Measurements from ENCODE around the gene IGF1R. TPM values are rescaled to one million over a fixed set of nuclear protein-coding genes. Genes with fewer than 3 reads are reported as not detected.

The IGF1R gene
- total RNA-seq, 6 donors from 2014 or later, result 31.0 to 142 (median 63.8) TPM

DNA sequence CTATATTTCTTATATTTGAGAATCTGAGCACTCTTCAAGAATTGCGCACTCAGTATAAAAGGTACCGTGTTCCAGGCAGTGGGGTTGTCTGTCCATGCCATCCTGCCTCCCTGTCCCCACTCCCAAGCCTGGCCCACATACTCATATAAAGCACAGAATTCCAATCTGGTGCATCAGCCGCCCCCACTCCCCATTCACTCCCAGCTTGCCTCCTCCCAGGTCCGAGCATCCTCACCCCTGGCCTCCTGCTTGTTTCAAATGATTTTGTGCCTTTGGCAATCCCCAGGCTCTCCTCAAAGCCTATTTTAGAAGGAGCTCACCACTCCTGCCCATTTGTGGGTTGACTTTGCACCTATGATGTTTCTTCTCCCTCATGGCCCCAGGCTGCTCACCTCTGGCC, 22.2 kb upstream of the IGF1R start:
- H3K27ac ChIP-seq, result no peak overlapping the region
- no peaks in the 10 kb centered on the region for H3K36me3 ChIP-seq
- 87 to 89% methylated on average over 4 of the region's 4 CpGs for WGBS, 2 donors
- peaks cover 0 to 5% (median 0%) of the 10 kb centered on the region in 4 donors for H3K27me3 ChIP-seq
- H3K9me3 ChIP-seq, result no peaks in the 10 kb centered on the region
- H3K4me1 ChIP-seq, result no peaks in the 10 kb centered on the region
- no peak overlapping the region for H3K4me3 ChIP-seq
- TF ChIP-seq, protein P1, sequence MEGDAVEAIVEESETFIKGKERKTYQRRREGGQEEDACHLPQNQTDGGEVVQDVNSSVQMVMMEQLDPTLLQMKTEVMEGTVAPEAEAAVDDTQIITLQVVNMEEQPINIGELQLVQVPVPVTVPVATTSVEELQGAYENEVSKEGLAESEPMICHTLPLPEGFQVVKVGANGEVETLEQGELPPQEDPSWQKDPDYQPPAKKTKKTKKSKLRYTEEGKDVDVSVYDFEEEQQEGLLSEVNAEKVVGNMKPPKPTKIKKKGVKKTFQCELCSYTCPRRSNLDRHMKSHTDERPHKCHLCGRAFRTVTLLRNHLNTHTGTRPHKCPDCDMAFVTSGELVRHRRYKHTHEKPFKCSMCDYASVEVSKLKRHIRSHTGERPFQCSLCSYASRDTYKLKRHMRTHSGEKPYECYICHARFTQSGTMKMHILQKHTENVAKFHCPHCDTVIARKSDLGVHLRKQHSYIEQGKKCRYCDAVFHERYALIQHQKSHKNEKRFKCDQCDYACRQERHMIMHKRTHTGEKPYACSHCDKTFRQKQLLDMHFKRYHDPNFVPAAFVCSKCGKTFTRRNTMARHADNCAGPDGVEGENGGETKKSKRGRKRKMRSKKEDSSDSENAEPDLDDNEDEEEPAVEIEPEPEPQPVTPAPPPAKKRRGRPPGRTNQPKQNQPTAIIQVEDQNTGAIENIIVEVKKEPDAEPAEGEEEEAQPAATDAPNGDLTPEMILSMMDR (IDR thresholded peaks at IDR 0.05), result no peak
- TF ChIP-seq POLR2A (IDR thresholded peaks at IDR 0.05) (no peak), EP300 (IDR thresholded peaks at IDR 0.05) (no peak), POLR2AphosphoS5 (IDR thresholded peaks at IDR 0.05) (no peak)
- DNase-seq (no peak), ATAC-seq (ENCODE audit: low FRiP score in 2 of 2) (no peak)

DNA sequence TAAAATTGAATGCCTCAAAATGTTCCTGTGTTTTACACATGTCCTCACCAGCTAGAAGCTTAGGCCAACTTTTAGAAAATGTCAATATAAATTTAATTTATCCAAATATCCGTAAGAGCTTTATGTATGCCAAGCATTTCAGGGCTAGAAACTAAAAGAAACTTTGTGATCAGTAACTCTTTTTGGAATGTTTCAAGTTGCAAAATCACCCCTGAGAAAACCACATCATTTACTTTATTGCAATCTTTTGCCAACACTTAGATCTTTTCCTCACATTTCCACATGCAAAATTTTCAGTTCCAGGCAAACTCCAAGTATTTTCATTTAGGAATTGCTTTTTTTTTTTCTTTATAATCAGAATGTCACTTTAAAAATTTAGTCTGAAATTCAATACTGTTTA, 20.1 kb upstream of the IGF1R start:
- Histone ChIP-seq H3K27me3 (no peaks in the 10 kb centered on the region), H3K4me3 (no peak overlapping the region), H3K9me3 (no peaks in the 10 kb centered on the region), H3K4me1 (no peaks in the 10 kb centered on the region), H3K36me3 (no peaks in the 10 kb centered on the region), H3K27ac (no peak overlapping the region)
- TF ChIP-seq POLR2A (IDR thresholded peaks at IDR 0.05) (no peak), POLR2AphosphoS5 (IDR thresholded peaks at IDR 0.05) (no peak), EP300 (IDR thresholded peaks at IDR 0.05) (no peak)
- TF ChIP-seq, protein P1 (IDR thresholded peaks at IDR 0.05), result no peak
- ATAC-seq (ENCODE audit: low FRiP score in 2 of 2) (no peak), DNase-seq (no peak)
- WGBS, 2 donors, result 90 to 97% methylated on average over 1 of the region's 1 CpG

GRCh38 chr15:98635848-98636247, 12.5 kb upstream of the IGF1R start:
- Histone ChIP-seq H3K27me3 (no peaks in the 10 kb centered on the region), H3K27ac (no peak overlapping the region), H3K4me3 (no peak overlapping the region), H3K9me3 (no peaks in the 10 kb centered on the region), H3K4me1 (no peaks in the 10 kb centered on the region), H3K36me3 (no peaks in the 10 kb centered on the region)
- ATAC-seq (ENCODE audit: low FRiP score in 2 of 2) (no peak), DNase-seq (no peak)
- WGBS, 2 donors, result 42 to 77% methylated on average over 7 of the region's 7 CpGs
- TF ChIP-seq POLR2A (IDR thresholded peaks at IDR 0.05) (no peak), EP300 (IDR thresholded peaks at IDR 0.05) (no peak), POLR2AphosphoS5 (IDR thresholded peaks at IDR 0.05) (no peak)
- TF ChIP-seq, protein P1 (IDR thresholded peaks at IDR 0.05), result no peak

GRCh38 chr15:98643115-98643514, 5.2 kb upstream of the IGF1R start:
- DNase-seq (no peak), ATAC-seq (ENCODE audit: low FRiP score in 2 of 2) (no peak)
- Histone ChIP-seq H3K4me3 (no peak overlapping the region), H3K9me3 (no peaks in the 10 kb centered on the region), H3K4me1 (peaks cover 0 to 10% (median 4%) of the 10 kb centered on the region in 4 donors), H3K27ac (no peak overlapping the region), H3K36me3 (no peaks in the 10 kb centered on the region), H3K27me3 (no peaks in the 10 kb centered on the region)
- no peak for TF ChIP-seq POLR2AphosphoS5 (IDR thresholded peaks at IDR 0.05)
- TF ChIP-seq EP300 (IDR thresholded peaks at IDR 0.05), result no peak
- TF ChIP-seq POLR2A (IDR thresholded peaks at IDR 0.05), result no peak
- TF ChIP-seq, protein P1 (IDR thresholded peaks at IDR 0.05), result no peak
- WGBS, 2 donors, result 87 to 95% methylated on average over 4 of the region's 4 CpGs

GRCh38 chr15:98646546-98647025, 1.8 kb upstream of the IGF1R start:
- H3K27ac ChIP-seq, result peak overlapping the region in 3 of 4 donors; percentile 79 to 98 (median 79)
- peak overlapping the region in 3 of 4 donors; percentile 91 to 96 (median 96) for H3K4me3 ChIP-seq
- no peaks in the 10 kb centered on the region for H3K36me3 ChIP-seq
- H3K27me3 ChIP-seq, result no peaks in the 10 kb centered on the region
- peaks cover 3 to 10% (median 6%) of the 10 kb centered on the region in 4 donors for H3K4me1 ChIP-seq
- DNase-seq, result no peak
- 9 to 11% methylated on average over 7 of the region's 7 CpGs for WGBS, 2 donors
- no peak for ATAC-seq (ENCODE audit: low FRiP score in 2 of 2)
- no peak for TF ChIP-seq EP300 (IDR thresholded peaks at IDR 0.05)
- TF ChIP-seq POLR2AphosphoS5 (IDR thresholded peaks at IDR 0.05), result no peak
- no peak for TF ChIP-seq POLR2A (IDR thresholded peaks at IDR 0.05)
- TF ChIP-seq, protein P1 (IDR thresholded peaks at IDR 0.05), result no peak
- H3K9me3 ChIP-seq, result no peaks in the 10 kb centered on the region
